Panc1 (cell line): ENCODE data around the gene KCNG2. TPM values are rescaled to one million over a fixed set of nuclear protein-coding genes. Genes with fewer than 3 reads are reported as not detected.

ENCODE experiments used
- ATAC-seq: fragments of 200-7000 bp; cut with Tn5 transposase; 2 replicates; pipeline ENCODE4 v1.9.1; 2020; ENCODE audit warnings: mild to moderate bottlenecking, moderate library complexity
- BruUV-seq: library from RNA; stranded (reverse); fragments of 400-500 nt; replicated peaks from 2 replicates; lab custom pipeline; 2021; lab: Mats Ljungman, UMichigan
- CTCF ChIA-PET: fragments of 300-600 bp; sonication (Branson Sonifier 250); formaldehyde crosslinking; loops from one replicate; lab custom pipeline; 2022; ENCODE audit warnings: antibody characterized with exemption; lab: Charles Lee
- POLR2A ChIA-PET: fragments of 300-600 bp; sonication (Branson Sonifier 250); formaldehyde crosslinking; loops from one replicate; lab custom pipeline; 2022; ENCODE audit warnings: antibody characterized with exemption; lab: Charles Lee
- DNase-seq: peaks from one replicate; pipeline ENCODE4 v3.0.0-alpha.2; 2010; ENCODE audit warnings: low read depth, low spot score
- H3K27ac ChIP-seq: 2 replicates; pipeline ENCODE4 v1.5.1; 2011; ENCODE audit warnings: mild to moderate bottlenecking, low read length, inconsistent platforms
- H3K27me3 ChIP-seq: fragments of 200-500 bp; sonication (Bioruptor generic); 2 replicates; pipeline ENCODE4 v1.6.0; 2014; ENCODE audit warnings: low read length, inconsistent platforms; ENCODE audit not compliant: control insufficient read depth, insufficient read depth
- H3K36me3 ChIP-seq: fragments of 200-500 bp; sonication (Bioruptor generic); 2 replicates; pipeline ENCODE4 v1.5.1; 2014; ENCODE audit warnings: inconsistent platforms, mild to moderate bottlenecking, low read length, moderate library complexity; ENCODE audit not compliant: control insufficient read depth, insufficient read depth
- H3K4me1 ChIP-seq: 2 replicates; pipeline ENCODE4 v1.5.1; 2011; ENCODE audit warnings: inconsistent platforms, mild to moderate bottlenecking, low read length, moderate library complexity; ENCODE audit not compliant: control insufficient read depth, insufficient read depth
- H3K4me3 ChIP-seq, 2 experiments: 2 replicates each; pipeline ENCODE4 v1.5.1; 2011 to 2012; ENCODE audit warnings: low read depth in 2 of 2, low read length in 2 of 2, mild to moderate bottlenecking in 2 of 2, inconsistent platforms in 1 of 2, moderate library complexity in 1 of 2
- H3K9me3 ChIP-seq: fragments of 200-500 bp; sonication (Bioruptor generic); 2 replicates; pipeline ENCODE4 v1.5.1; 2014; ENCODE audit warnings: low read depth, mild to moderate bottlenecking, inconsistent platforms, low read length, moderate library complexity; ENCODE audit not compliant: control insufficient read depth, insufficient read depth
- CTCF ChIP-seq: fragments of 450-650 bp; IDR thresholded peaks from 2 replicates; pipeline ENCODE4 v1.5.1; 2017; ENCODE audit warnings: mild to moderate bottlenecking
- POLR2AphosphoS5 ChIP-seq: IDR thresholded peaks from 2 replicates; pipeline ENCODE4 v1.6.1; 2012; ENCODE audit warnings: mild to moderate bottlenecking, low read depth, low read length, moderate library complexity
- SIN3A ChIP-seq: IDR thresholded peaks from 2 replicates; pipeline ENCODE4 v1.6.1; 2012; ENCODE audit warnings: low read depth, mild to moderate bottlenecking, low read length, moderate library complexity, borderline replicate concordance; ENCODE audit not compliant: insufficient read depth
- TCF7L2 ChIP-seq: IDR thresholded peaks from 2 replicates; pipeline ENCODE4 v1.6.1; 2011; ENCODE audit warnings: mild to moderate bottlenecking, low read depth, low read length, inconsistent platforms
- in situ Hi-C: cut with HindIII; loops from 2 replicates; pipeline ENCODE4 v1.10.0; 2016; ENCODE audit warnings: low sequenced_read_pairs, low pct_unique_long_range_greater_than_20kb
- intact Hi-C: fragments of 100-400 bp; cut with micrococcal nuclease; formaldehyde crosslinking; loops from one replicate; pipeline ENCODE4 v1.10.0; 2022; ENCODE audit not compliant: unreplicated experiment
- total RNA-seq: library from RNA; stranded (reverse); gene quantifications from one replicate; pipeline ENCODE4 v1.2.1, GENCODE V29; 2021; ENCODE audit not compliant: unreplicated experiment
- TF ChIP-seq, protein P1 (sequence below), 2 experiments: IDR thresholded peaks; 2 replicates each; pipeline ENCODE4 v1.6.1; 2011 to 2012; ENCODE audit warnings: low read depth in 2 of 2, control low read depth in 1 of 2, low read length in 1 of 2, mild to moderate bottlenecking in 1 of 2, moderate library complexity in 1 of 2; ENCODE audit not compliant: insufficient read depth in 1 of 2

Gene KCNG2
- total RNA-seq, 1 experiment from 2014 or later, result not detected

DNA sequence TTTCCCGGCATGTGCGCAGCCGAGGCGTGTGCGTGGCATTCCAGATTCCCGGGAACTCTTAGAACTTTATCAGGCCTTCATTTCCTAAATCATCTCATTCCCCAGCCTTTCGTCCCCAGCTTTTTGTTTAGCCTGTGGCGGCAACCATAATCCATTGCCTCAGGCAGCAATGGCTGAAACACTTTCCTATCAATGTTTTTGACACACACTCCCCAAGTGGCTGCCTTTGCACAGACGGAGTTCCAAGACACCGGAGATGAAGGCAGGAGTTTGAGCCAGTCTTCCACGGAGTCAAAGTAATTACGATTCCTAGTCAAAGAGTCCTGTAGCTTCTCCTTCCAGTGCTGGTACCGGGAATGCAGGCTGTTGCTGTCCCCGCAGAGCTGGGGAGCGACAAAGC, 64.8 kb downstream of the KCNG2 start:
- no peaks in the 10 kb centered on the region for H3K36me3 ChIP-seq
- no peak overlapping the region for H3K27ac ChIP-seq
- ChIA-PET POLR2A (no interaction called here), CTCF (no interaction called here)
- in situ Hi-C loops (no loop called here), intact Hi-C loops (no loop called here)
- no TSS peak for BruUV-seq
- H3K4me3 ChIP-seq, result no peak overlapping the region
- H3K9me3 ChIP-seq, result no peaks in the 10 kb centered on the region
- no peaks in the 10 kb centered on the region for H3K4me1 ChIP-seq
- peaks cover 22% of the 10 kb centered on the region for H3K27me3 ChIP-seq
- ATAC-seq (no peak), DNase-seq (no peak)
- TF ChIP-seq SIN3A (no peak), TCF7L2 (no peak), CTCF (no peak), POLR2AphosphoS5 (no peak)
- TF ChIP-seq, protein P1, sequence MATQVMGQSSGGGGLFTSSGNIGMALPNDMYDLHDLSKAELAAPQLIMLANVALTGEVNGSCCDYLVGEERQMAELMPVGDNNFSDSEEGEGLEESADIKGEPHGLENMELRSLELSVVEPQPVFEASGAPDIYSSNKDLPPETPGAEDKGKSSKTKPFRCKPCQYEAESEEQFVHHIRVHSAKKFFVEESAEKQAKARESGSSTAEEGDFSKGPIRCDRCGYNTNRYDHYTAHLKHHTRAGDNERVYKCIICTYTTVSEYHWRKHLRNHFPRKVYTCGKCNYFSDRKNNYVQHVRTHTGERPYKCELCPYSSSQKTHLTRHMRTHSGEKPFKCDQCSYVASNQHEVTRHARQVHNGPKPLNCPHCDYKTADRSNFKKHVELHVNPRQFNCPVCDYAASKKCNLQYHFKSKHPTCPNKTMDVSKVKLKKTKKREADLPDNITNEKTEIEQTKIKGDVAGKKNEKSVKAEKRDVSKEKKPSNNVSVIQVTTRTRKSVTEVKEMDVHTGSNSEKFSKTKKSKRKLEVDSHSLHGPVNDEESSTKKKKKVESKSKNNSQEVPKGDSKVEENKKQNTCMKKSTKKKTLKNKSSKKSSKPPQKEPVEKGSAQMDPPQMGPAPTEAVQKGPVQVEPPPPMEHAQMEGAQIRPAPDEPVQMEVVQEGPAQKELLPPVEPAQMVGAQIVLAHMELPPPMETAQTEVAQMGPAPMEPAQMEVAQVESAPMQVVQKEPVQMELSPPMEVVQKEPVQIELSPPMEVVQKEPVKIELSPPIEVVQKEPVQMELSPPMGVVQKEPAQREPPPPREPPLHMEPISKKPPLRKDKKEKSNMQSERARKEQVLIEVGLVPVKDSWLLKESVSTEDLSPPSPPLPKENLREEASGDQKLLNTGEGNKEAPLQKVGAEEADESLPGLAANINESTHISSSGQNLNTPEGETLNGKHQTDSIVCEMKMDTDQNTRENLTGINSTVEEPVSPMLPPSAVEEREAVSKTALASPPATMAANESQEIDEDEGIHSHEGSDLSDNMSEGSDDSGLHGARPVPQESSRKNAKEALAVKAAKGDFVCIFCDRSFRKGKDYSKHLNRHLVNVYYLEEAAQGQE (IDR thresholded peaks at IDR 0.05; ENCODE audit: insufficient read depth in 1 of 2, low read depth in 2 of 2, low read length in 1 of 2), result no peak

GRCh38 chr18:79863161-79864005, 65.6 kb downstream of the KCNG2 start:
- CTCF ChIA-PET, result no interaction called here
- H3K9me3 ChIP-seq, result no peaks in the 10 kb centered on the region
- H3K27ac ChIP-seq, result no peak overlapping the region
- POLR2A ChIA-PET, result no interaction called here
- no TSS peak for BruUV-seq
- DNase-seq, result no peak
- in situ Hi-C loops, result no loop called here
- H3K4me3 ChIP-seq, result no peak overlapping the region
- H3K27me3 ChIP-seq, result peaks cover 22% of the 10 kb centered on the region
- no peak for ATAC-seq
- TF ChIP-seq TCF7L2 (no peak), CTCF (no peak), POLR2AphosphoS5 (no peak), SIN3A (no peak)
- TF ChIP-seq, protein P1 (IDR thresholded peaks at IDR 0.05; ENCODE audit: insufficient read depth in 1 of 2, low read depth in 2 of 2, low read length in 1 of 2), result no peak
- H3K36me3 ChIP-seq, result no peaks in the 10 kb centered on the region
- no peaks in the 10 kb centered on the region for H3K4me1 ChIP-seq
- intact Hi-C loops, result no loop called here
